ENCODE data around the gene ADAMTS13.

DNA sequence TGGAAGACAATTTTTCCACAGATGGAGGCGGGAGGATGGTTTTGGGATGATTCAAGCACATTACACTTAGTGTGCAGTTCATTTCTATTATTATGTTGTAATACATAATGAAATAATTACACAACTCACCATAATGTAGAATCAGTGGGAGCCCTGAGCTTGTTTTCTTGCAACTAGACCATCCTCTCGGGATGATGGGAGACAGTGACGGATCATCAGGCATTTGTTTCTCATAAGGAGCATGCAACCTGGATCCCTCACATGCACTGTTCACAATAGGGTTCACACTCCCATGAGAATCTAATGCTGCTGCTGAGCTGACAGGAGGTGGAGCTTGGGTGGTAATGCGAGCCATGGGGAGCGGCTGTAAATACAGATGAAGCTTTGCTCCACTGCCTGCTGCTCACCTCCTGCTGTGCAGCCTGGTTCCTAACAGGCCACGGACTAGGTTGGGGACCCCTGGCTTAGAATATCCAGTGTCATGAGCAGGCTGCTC, 44.4 kb upstream of the ADAMTS13 start:
- TF ChIP-seq, protein P1, sequence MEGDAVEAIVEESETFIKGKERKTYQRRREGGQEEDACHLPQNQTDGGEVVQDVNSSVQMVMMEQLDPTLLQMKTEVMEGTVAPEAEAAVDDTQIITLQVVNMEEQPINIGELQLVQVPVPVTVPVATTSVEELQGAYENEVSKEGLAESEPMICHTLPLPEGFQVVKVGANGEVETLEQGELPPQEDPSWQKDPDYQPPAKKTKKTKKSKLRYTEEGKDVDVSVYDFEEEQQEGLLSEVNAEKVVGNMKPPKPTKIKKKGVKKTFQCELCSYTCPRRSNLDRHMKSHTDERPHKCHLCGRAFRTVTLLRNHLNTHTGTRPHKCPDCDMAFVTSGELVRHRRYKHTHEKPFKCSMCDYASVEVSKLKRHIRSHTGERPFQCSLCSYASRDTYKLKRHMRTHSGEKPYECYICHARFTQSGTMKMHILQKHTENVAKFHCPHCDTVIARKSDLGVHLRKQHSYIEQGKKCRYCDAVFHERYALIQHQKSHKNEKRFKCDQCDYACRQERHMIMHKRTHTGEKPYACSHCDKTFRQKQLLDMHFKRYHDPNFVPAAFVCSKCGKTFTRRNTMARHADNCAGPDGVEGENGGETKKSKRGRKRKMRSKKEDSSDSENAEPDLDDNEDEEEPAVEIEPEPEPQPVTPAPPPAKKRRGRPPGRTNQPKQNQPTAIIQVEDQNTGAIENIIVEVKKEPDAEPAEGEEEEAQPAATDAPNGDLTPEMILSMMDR (IDR thresholded peaks at IDR 0.05; ENCODE audit: low read depth, low read length) = no peak
- TF ChIP-seq EZH2phosphoT487 (IDR thresholded peaks at IDR 0.05; ENCODE audit: low read depth) = no peak

Data from OCI-LY3 (cell line).